ENCODE data around the gene KLHL2.
"Not testable (repeated sequence)": the region's sequence is repeated elsewhere in the genome, so short reads cannot be mapped to it uniquely, and the experiment has no call there.

KLHL2 gene

GRCh38 chr4:165234766-165235165, 27.4 kb downstream of the KLHL2 start:
- no peak for DNase-seq (ENCODE audit: low spot score)

DNA sequence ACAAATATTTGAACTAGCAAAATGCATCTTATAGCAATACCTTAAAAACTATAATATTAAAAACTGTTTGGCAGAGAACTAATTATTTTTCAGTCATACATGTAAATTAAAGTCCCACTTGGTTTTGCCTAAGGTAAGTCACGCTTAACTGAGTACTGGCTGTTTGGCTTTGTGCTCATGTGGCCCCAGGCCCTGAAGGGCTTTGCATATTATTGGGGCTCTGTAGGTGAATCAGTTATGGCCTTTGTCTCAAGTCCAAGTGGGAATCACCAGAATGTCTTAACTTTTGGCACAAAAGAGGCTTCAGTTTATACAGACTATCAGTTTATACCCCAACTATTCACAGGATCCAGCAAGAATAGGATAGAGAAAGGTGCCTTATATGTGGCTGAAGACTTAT, 29.5 kb downstream of the KLHL2 start:
- not testable (repeated sequence) for DNase-seq (ENCODE audit: low spot score)

DNA sequence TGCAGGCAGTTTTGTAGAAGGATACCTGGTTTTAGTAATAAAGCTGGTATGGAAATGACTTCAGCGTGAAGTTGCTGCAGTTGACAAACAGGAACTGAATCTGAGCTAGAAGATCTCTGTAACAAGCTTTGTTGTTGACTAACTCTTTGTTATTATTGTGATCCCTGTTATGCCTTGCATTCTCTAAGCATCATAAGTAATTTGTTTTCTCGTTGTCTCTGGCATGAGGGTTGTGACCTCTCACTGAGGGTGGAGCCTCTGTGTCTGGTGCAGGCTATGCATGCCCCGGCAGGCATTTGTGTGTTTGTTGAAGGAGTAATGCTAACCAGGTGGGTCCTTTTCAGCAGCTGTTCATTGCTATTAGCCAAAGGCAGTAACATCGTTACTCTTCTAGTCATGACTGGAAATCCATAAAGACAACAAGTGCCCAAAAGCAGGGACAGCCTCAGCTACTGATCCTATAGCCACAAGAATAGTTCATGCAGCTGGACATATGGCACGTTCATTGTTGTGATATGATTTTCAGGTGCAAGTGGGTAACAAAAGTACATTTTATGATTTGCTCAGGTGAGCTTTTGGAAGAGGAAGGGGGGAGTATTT, 30.8 kb downstream of the KLHL2 start:
- DNase-seq (ENCODE audit: low spot score) = not testable (repeated sequence)

- not testable (repeated sequence) for DNase-seq (ENCODE audit: low spot score)
Observed at GRCh38 chr4:165240761-165241160, 33.4 kb downstream of the KLHL2 start.

DNA sequence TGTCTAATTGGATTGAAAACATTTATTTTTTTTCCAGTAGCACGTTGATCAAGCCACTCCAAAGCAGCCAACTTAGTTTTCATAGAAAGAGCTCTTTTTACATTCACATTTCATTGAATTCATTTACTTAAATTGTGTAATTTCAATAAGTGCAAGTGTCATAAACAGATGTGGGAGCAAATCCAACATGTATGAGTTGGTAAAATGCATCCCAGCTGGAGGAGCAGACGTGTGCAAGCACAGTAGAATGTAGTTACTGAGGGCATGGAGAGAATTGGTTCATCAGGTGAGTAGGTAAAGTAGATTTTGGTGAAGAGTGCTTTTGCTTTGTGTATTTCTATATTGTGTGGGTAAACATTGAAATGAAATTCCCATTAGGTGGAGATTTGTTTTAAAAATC, 36.8 kb downstream of the KLHL2 start:
- not testable (repeated sequence) for DNase-seq (ENCODE audit: low spot score)

DNA sequence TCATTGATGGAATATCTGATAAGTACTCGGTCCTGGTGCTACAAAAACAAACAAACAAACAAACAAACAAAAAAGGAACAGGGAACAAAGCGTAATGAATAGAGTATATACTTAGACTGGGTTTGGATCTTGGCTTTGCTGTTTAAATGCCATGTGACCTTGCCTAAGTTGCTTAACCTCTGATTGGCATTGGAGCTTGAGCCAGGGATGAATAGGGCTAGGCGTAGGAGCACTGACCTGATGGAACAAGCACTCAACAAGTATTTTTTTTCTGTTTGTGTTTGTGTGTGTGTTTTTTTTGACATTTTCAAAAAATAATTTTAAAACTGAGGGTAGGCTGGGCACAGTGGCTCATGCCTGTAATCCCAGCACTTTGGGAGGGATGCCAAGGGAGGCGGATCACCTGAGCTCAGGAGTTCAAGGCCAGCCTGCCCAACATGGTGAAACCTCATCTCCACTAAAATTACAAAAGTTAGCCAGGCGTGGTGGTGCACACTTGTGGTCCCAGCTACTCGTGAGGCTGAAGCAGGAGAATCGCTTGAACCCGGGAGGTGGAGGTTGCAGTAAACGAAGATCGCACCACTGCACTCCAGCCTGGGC, 37.3 kb downstream of the KLHL2 start:
- not testable (repeated sequence) for DNase-seq (ENCODE audit: low spot score)

- no peak for DNase-seq (ENCODE audit: low spot score)
Observed at GRCh38 chr4:165248102-165248501, 40.7 kb downstream of the KLHL2 start.

DNA sequence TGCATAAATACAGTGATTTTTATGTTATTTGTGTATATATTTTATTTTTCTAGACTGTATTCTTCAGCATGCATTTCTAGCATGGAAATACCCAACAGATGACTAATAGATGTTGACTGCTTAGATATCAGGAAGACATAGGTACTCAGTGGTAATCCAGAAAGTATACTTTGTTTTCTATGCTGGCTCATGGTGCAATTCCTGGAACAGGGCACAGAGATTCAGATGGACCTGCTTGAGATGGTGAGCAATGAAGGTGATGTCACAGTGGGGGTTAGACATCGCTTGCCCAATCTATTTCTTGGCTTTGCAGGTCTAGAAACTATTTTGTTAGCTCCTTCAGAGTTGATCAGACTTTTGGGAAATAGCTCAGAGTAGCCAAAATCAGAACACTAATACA, 41.5 kb downstream of the KLHL2 start:
- not testable (repeated sequence) for DNase-seq (ENCODE audit: low spot score)

GRCh38 chr4:165254771-165255170, 47.4 kb downstream of the KLHL2 start:
- not testable (repeated sequence) for DNase-seq (ENCODE audit: low spot score)

DNA sequence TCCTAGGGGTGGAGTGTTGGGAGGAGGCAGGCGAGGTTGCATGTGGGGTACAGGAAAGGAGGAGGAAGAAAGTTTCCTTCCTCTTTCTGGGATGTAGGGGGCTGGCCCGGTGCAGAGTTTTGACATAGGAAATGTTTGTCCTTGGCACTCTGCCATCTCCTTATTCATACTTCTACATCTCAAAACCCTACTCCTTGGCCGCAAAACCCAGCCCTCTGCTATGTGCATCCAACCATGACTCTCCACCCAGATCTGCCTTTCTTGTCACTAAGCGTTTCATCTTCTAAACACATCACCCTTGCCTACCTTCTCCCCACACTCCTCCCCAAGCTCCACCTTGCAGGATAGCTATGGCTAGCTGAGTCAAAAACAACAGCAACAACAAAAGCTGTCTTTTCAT, 48.1 kb downstream of the KLHL2 start:
- not testable (repeated sequence) for DNase-seq (ENCODE audit: low spot score)

GRCh38 chr4:165256074-165256659, 48.8 kb downstream of the KLHL2 start:
- DNase-seq (ENCODE audit: low spot score) = not testable (repeated sequence)

GRCh38 chr4:165259776-165260175, 52.4 kb downstream of the KLHL2 start:
- DNase-seq (ENCODE audit: low spot score) = not testable (repeated sequence)

DNA sequence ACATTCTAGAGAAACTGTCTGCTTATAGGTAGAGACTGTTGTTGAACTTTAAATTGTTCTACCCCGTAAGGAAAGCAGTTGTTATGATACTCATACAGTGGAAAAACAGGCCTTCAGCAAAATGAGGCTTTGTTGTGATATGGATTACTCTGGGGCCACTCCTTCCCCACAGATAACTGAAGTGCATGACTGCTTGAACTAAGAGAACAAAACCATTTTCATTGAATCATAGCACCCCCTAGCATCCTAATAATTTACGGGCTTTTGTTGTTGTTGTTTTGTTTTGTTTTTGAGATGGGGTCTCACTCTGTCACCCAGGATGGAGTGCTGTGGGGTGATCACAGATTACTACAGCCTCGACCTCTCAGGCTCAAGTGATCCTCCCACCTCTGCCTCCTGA, 54.9 kb downstream of the KLHL2 start:
- not testable (repeated sequence) for DNase-seq (ENCODE audit: low spot score)

- DNase-seq (ENCODE audit: low spot score) = not testable (repeated sequence)
Observed at GRCh38 chr4:165263466-165263865, 56.1 kb downstream of the KLHL2 start.

DNA sequence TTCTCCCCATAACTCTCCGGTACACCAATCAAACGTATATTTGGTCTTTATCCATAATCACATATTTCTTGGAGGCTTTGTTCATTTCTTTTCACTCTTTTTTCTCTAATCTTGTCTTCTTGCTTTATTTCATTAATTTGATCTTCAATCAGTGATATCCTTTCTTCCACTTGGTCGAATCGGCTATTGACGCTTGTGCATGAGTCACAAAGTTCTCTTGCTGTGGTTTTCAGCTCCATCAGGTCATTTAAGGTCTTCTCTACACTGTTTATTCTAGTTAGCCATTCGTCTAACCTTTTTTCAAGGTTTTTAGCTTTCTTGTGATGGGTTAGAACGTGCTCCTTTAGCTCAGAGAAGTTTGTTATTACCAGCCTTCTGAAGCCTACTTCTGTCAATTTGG, 62.6 kb downstream of the KLHL2 start:
- DNase-seq (ENCODE audit: low spot score) = not testable (repeated sequence)

DNA sequence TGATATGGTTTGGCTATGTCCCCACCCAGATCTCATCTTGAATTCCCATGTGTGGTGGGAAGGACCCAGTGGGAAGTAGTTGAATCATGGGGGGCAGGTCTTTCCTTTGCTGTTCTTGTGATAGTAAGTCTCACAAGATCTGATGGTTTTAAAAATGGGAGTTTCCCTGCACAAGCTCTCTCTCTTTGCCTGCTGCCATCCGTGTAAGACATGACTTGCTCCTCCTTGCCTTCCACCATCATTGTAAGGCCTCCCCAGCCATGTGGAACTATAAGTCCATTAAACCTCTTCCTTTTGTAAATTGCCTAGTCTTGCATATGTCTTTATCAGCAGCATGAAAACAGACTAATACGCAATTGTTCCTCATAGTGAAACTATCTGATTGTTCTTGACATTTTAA, 66.1 kb downstream of the KLHL2 start:
- DNase-seq (ENCODE audit: low spot score) = not testable (repeated sequence)

DNA sequence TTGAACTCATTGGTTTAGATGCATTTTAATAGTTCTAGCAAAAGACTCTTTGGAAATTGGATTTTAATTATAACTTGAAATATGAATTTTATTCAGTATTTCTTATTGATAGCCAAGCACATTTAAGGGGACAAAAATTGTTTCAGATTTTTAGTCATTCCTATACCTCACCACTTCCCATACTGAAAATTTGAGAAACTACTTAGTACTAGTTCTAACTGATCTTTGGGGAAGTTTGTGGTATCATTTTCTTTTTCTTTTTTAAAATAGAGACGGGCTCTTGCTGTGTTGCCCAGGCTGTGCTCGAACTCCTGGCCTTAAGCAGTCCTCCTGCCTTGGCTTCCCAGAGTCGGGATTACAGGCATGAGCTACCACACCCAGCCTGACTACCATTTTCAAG, 68.0 kb downstream of the KLHL2 start:
- DNase-seq (ENCODE audit: low spot score) = not testable (repeated sequence)

DNA sequence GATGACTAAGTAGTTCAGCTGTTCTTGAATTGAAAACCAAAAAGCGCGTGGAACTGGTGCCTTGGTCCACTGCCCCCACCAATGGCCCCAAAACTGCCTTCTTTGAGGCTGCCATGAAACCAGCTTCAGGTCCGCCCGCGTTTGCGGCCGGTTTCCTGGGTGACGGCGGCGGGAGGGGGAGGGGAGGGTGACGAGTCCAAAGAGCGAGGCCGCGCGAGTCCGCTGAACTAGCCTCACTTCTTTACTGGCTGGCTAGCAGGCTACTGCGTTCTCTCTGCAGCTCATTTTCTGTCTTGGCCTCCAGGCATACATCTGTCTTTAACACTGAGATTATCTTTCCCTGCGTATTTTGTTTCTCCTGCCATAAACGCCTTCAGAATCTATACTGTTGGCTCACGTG, 72.2 kb downstream of the KLHL2 start:
- not testable (repeated sequence) for DNase-seq (ENCODE audit: low spot score)

DNA sequence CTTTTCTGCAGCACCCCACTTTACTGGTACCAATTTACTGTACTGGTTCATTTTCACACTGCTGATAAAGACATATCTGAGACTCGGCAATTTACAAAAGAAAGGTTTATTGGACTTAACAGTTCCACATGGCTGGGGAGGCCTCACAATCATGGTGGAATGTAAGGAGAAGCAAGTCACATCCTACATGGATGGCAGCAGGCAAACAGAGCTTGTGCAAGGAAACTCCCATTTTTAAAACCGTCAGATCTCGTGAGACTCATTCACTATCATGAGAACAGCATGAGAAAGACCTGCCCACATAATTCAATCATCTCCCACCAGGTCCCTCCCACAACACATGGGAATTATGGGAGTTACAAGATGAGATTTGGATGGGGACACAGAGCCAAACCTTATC, 77.3 kb downstream of the KLHL2 start:
- not testable (repeated sequence) for DNase-seq (ENCODE audit: low spot score)

GRCh38 chr4:165286619-165287340, 79.4 kb downstream of the KLHL2 start:
- not testable (repeated sequence) for DNase-seq (ENCODE audit: low spot score)

- DNase-seq (ENCODE audit: low spot score) = no peak
Observed at GRCh38 chr4:165288226-165288625, 80.9 kb downstream of the KLHL2 start.

DNA sequence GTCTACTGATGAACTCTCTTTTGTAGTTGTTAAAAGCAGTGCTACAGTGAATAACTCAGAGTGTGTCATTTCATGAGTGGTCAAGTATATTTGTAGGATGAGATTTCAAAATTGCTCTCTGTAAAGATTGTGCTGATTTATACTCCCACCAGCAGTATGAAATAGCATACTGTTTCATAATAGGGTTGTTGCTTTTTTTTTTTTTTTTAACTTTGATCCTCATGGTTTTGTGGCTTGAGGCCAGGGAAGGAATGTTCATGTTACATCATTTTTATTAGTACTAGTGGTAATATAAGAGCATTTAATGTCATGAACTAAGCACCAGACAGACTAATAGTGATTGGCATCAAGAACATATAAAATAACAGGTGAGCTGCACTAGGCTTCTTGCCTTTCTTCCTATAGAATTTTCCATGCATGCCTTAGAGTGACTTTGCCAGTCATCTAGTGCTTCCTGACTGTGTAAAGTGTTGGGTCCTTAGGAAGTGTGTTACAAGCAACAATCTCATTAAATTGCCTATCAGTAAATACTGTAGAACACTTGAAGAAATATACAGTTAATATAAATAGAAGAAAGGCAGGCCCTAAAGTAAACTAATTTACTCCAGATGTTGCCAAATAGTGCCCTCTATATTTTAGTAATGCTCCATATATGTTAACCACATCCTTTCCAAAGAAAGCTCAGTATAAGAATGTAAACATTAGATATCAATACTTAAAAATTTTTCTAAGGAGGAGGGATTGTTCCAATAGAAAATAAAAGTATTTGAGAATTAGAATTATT, 81.5 kb downstream of the KLHL2 start:
- no peak for DNase-seq (ENCODE audit: low spot score)
